GM23338 (cell line): ENCODE results near the gene ZNF709. TPM values are rescaled to one million over a fixed set of nuclear protein-coding genes. Genes with fewer than 3 reads are reported as not detected.

ENCODE experiments used
- ATAC-seq: fragments of 200-7000 bp; cut with Tn5 transposase; 3 replicates; pipeline ENCODE4 v1.9.1; 2020
- DNase-seq: peaks from one replicate; pipeline ENCODE4 v3.0.0-alpha.2; 2015; ENCODE audit warnings: low spot score
- H2AFZ ChIP-seq: fragments of 200-600 bp; sonication (generic); 2 replicates; pipeline ENCODE4 v1.8.0; 2016; ENCODE audit warnings: antibody characterized with exemption, mild to moderate bottlenecking, moderate library complexity
- H3F3A ChIP-seq: fragments of 200-600 bp; sonication (generic); replicated peaks from 2 replicates; pipeline ENCODE4 v1.8.0; 2017; ENCODE audit warnings: antibody characterized with exemption, mixed run types, low read depth
- H3K27ac ChIP-seq: fragments of 200-600 bp; sonication (generic); 2 replicates; pipeline ENCODE4 v1.6.1; 2016; ENCODE audit warnings: low read depth
- H3K27me3 ChIP-seq: fragments of 200-600 bp; sonication (generic); 2 replicates; pipeline ENCODE4 v1.8.0; 2016; ENCODE audit warnings: mild to moderate bottlenecking, mixed run types, moderate library complexity; ENCODE audit not compliant: insufficient read depth
- H3K36me3 ChIP-seq: fragments of 200-600 bp; sonication (generic); 2 replicates; pipeline ENCODE4 v1.8.0; 2016; ENCODE audit warnings: mild to moderate bottlenecking; ENCODE audit not compliant: insufficient read depth
- H3K4me1 ChIP-seq: fragments of 200-600 bp; sonication (generic); 2 replicates; pipeline ENCODE4 v1.8.0; 2016; ENCODE audit warnings: mild to moderate bottlenecking, moderate library complexity; ENCODE audit not compliant: insufficient read depth
- H3K4me2 ChIP-seq: fragments of 200-600 bp; sonication (generic); 2 replicates; pipeline ENCODE4 v1.7.1; 2017; ENCODE audit warnings: mixed run types
- H3K4me3 ChIP-seq: fragments of 200-600 bp; sonication (generic); 2 replicates; pipeline ENCODE4 v1.6.1; 2016; ENCODE audit warnings: mixed run types
- H3K79me2 ChIP-seq: fragments of 200-600 bp; sonication (generic); replicated peaks from 2 replicates; pipeline ENCODE4 v1.8.0; 2017; ENCODE audit warnings: mild to moderate bottlenecking; ENCODE audit not compliant: insufficient read depth
- H3K9me2 ChIP-seq: fragments of 200-600 bp; sonication (generic); 2 replicates; pipeline ENCODE4 v1.8.0; 2017; ENCODE audit not compliant: insufficient read depth
- H4K20me1 ChIP-seq: fragments of 200-600 bp; sonication (generic); replicated peaks from 2 replicates; pipeline ENCODE4 v1.8.0; 2017; ENCODE audit warnings: mild to moderate bottlenecking; ENCODE audit not compliant: insufficient read depth
- H3K27ac Mint-ChIP-seq: 2 replicates; pipeline ENCODE4 v1.8.0; 2020; ENCODE audit warnings: inconsistent platforms, mild to moderate bottlenecking, moderate library complexity, mixed read lengths
- H3K27me3 Mint-ChIP-seq: 3 replicates; pipeline ENCODE4 v1.8.0; 2022; ENCODE audit warnings: low read depth, mild to moderate bottlenecking, moderate library complexity, mixed read lengths, inconsistent platforms; ENCODE audit not compliant: insufficient read depth, poor library complexity
- H3K36me3 Mint-ChIP-seq: 3 replicates; pipeline ENCODE4 v1.8.0; 2021; ENCODE audit warnings: low read depth, mild to moderate bottlenecking, inconsistent platforms, moderate library complexity, mixed read lengths
- H3K4me1 Mint-ChIP-seq: 3 replicates; pipeline ENCODE4 v1.8.0; 2020; ENCODE audit warnings: mild to moderate bottlenecking, inconsistent platforms, mixed read lengths
- H3K4me3 Mint-ChIP-seq: 3 replicates; pipeline ENCODE4 v1.8.0; 2021; ENCODE audit warnings: moderate library complexity, mild to moderate bottlenecking, inconsistent platforms, mixed read lengths
- H3K9me3 Mint-ChIP-seq: 3 replicates; pipeline ENCODE4 v1.8.0; 2020; ENCODE audit warnings: moderate library complexity, mild to moderate bottlenecking, inconsistent platforms, mixed read lengths
- CREB1 ChIP-seq: fragments of 250-450 bp; sonication (Bioruptor Pico); IDR thresholded peaks from 2 replicates; pipeline ENCODE4 v1.5.0; 2020; ENCODE audit warnings: low read depth, mild to moderate bottlenecking, moderate library complexity
- ETS1 ChIP-seq: IDR thresholded peaks from 2 replicates; pipeline ENCODE4 v1.6.1; 2016; ENCODE audit warnings: antibody characterized with exemption
- EZH2 ChIP-seq: fragments of 200-600 bp; sonication (generic); IDR thresholded peaks from one replicate; pipeline ENCODE4 v1.8.0; 2017; ENCODE audit warnings: antibody characterized with exemption, mild to moderate bottlenecking, low read depth; ENCODE audit not compliant: unreplicated experiment
- EZH2phosphoT487 ChIP-seq: fragments of 200-600 bp; sonication (generic); IDR thresholded peaks from one replicate; pipeline ENCODE4 v1.8.1; 2018; ENCODE audit warnings: antibody characterized with exemption; ENCODE audit not compliant: unreplicated experiment
- NANOG ChIP-seq: IDR thresholded peaks from 2 replicates; pipeline ENCODE4 v1.6.1; 2016; ENCODE audit warnings: antibody characterized with exemption, borderline replicate concordance
- POLR2AphosphoS5 ChIP-seq: IDR thresholded peaks from 2 replicates; pipeline ENCODE4 v1.6.1; 2016; ENCODE audit warnings: antibody characterized with exemption, low read depth
- ZNF331 ChIP-seq: fragments of 250-450 bp; sonication (Bioruptor Pico); IDR thresholded peaks from 2 replicates; pipeline ENCODE4 v1.5.0; 2020; ENCODE audit warnings: low read depth, mild to moderate bottlenecking, moderate library complexity
- polyA plus RNA-seq: library from polyadenylated mRNA; unstranded; fragments of >200 nt; fragmentation: Nextera tagmentation; extraction: Ambion mirVana; gene quantifications from 2 replicates; pipeline ENCODE4 v1.2.1, GENCODE V29; 2016
- total RNA-seq: library from RNA; depleted of rRNA; stranded (reverse); fragments of >200 nt; shearing (Covaris generic); gene quantifications from 2 replicates; pipeline ENCODE4 v1.2.3, GENCODE V29; 2014
- TF ChIP-seq, protein P1 (sequence below), 2 experiments: fragments of 200-600 bp in 1 of 2; sonication (generic) in 1 of 2; conservative IDR thresholded peaks; 2 replicates each; pipeline versions ENCODE4 v1.5.1 to v1.6.1; 2016 to 2017; ENCODE audit warnings: antibody characterized with exemption in 2 of 2, low read depth in 2 of 2, mild to moderate bottlenecking in 2 of 2, moderate library complexity in 1 of 2

The ZNF709 gene
- total and polyA plus RNA-seq, 2 experiments from 2014 or later = 0.94 to 1.8 TPM

- peaks cover 78% of the 10 kb centered on the region for H3K9me3 Mint-ChIP-seq
- no peaks in the 10 kb centered on the region for H3F3A ChIP-seq
- H3K4me3 ChIP-seq = no peak overlapping the region
- H3K27me3 Mint-ChIP-seq = peaks cover 8% of the 10 kb centered on the region
- no peaks in the 10 kb centered on the region for H3K4me1 ChIP-seq
- no peak overlapping the region for H3K4me3 Mint-ChIP-seq
- no peak overlapping the region for H3K27ac ChIP-seq
- no peak overlapping the region for H3K4me2 ChIP-seq
- H3K27me3 ChIP-seq = no peaks in the 10 kb centered on the region
- DNase-seq (peak; percentile 75), ATAC-seq (peak; percentile 62)
- H4K20me1 ChIP-seq = no peaks in the 10 kb centered on the region
- no peaks in the 10 kb centered on the region for H3K79me2 ChIP-seq
- H3K9me2 ChIP-seq = peaks cover 8% of the 10 kb centered on the region; the same call in 1 of the 2 replicates
- H3K36me3 Mint-ChIP-seq = peaks cover 44% of the 10 kb centered on the region
- TF ChIP-seq NANOG = no peak
- TF ChIP-seq, protein P1, sequence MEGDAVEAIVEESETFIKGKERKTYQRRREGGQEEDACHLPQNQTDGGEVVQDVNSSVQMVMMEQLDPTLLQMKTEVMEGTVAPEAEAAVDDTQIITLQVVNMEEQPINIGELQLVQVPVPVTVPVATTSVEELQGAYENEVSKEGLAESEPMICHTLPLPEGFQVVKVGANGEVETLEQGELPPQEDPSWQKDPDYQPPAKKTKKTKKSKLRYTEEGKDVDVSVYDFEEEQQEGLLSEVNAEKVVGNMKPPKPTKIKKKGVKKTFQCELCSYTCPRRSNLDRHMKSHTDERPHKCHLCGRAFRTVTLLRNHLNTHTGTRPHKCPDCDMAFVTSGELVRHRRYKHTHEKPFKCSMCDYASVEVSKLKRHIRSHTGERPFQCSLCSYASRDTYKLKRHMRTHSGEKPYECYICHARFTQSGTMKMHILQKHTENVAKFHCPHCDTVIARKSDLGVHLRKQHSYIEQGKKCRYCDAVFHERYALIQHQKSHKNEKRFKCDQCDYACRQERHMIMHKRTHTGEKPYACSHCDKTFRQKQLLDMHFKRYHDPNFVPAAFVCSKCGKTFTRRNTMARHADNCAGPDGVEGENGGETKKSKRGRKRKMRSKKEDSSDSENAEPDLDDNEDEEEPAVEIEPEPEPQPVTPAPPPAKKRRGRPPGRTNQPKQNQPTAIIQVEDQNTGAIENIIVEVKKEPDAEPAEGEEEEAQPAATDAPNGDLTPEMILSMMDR (conservative IDR thresholded peaks at IDR 0.05; ENCODE audit: low read depth in 2 of 2) = peak; percentile 47 to 71
- no peaks in the 10 kb centered on the region for H3K36me3 ChIP-seq
- H3K27ac Mint-ChIP-seq = no peak overlapping the region
- no peaks in the 10 kb centered on the region for H3K4me1 Mint-ChIP-seq
- H2AFZ ChIP-seq = no peak overlapping the region
These were observed 29.0 kb upstream of the ZNF709 start for GRCh38 chr19:12513531-12514061.

- no peak overlapping the region for H3K4me2 ChIP-seq
- no peak for ATAC-seq
- peaks cover 5% of the 10 kb centered on the region; the same call in 2 of the 3 replicates for H3K4me1 Mint-ChIP-seq
- TF ChIP-seq, protein P1 (conservative IDR thresholded peaks at IDR 0.05; ENCODE audit: low read depth in 2 of 2) = no peak
- TF ChIP-seq ETS1 (no peak), EZH2 (no peak), CREB1 (CRISPR knock-in tag) (no peak), ZNF331 (CRISPR knock-in tag) (no peak), POLR2AphosphoS5 (no peak), EZH2phosphoT487 (no peak)
- H4K20me1 ChIP-seq = no peaks in the 10 kb centered on the region
- H3F3A ChIP-seq = 0 out of 2 replicates have a peak, but pooled peaks cover 9% of the 10 kb centered on the region
- peaks cover 6% of the 10 kb centered on the region for H3K9me3 Mint-ChIP-seq
- H3K4me3 Mint-ChIP-seq = no peak overlapping the region
- H3K79me2 ChIP-seq = no peaks in the 10 kb centered on the region
- no peaks in the 10 kb centered on the region for H3K36me3 Mint-ChIP-seq
- no peak overlapping the region for H3K27ac ChIP-seq
- no peak overlapping the region for H3K27ac Mint-ChIP-seq
- H2AFZ ChIP-seq = no peak overlapping the region
- no peak overlapping the region for H3K4me3 ChIP-seq
- no peaks in the 10 kb centered on the region for H3K4me1 ChIP-seq
- H3K36me3 ChIP-seq = no peaks in the 10 kb centered on the region
- DNase-seq = no peak
- H3K27me3 Mint-ChIP-seq = peaks cover 3% of the 10 kb centered on the region
- H3K27me3 ChIP-seq = 0 out of 2 replicates have a peak, but pooled peaks cover 4% of the 10 kb centered on the region
- H3K9me2 ChIP-seq = peaks cover 5% of the 10 kb centered on the region; the same call in 1 of the 2 replicates
These were observed 12.4 kb upstream of the ZNF709 start for GRCh38 chr19:12497032-12497431.
